Vagina (tissue), 2 donors: Measurements from ENCODE around the gene TSPYL1.

Experiments used
- CTCF ChIP-seq, 3 experiments: fragments of 450-650 bp in 2 of 3; fragments of 200-600 bp in 1 of 3; sonication (generic) in 1 of 3; IDR thresholded peaks; one replicate each; pipeline ENCODE4 v1.5.1; 2017 to 2019; ENCODE audit warnings: antibody characterized with exemption in 3 of 3, mild to moderate bottlenecking in 2 of 3, moderate library complexity in 2 of 3
- POLR2A ChIP-seq, 2 donors: fragments of 450-650 bp; IDR thresholded peaks; one replicate each; pipeline ENCODE4 v1.6.1; 2017; ENCODE audit warnings: antibody characterized with exemption in 2 of 2, mild to moderate bottlenecking in 2 of 2, moderate library complexity in 2 of 2
- POLR2AphosphoS5 ChIP-seq, 2 donors: sonication (generic); formaldehyde crosslinking; IDR thresholded peaks; one replicate each; pipeline ENCODE4 v1.9.0; 2017; ENCODE audit warnings: antibody characterized with exemption in 2 of 2, mild to moderate bottlenecking in 2 of 2, low read depth in 1 of 2; ENCODE audit not compliant: insufficient read depth in 1 of 2

GRCh38 chr6:116251568-116252384, 28.0 kb downstream of the TSPYL1 start:
- TF ChIP-seq POLR2A (IDR thresholded peaks at IDR 0.05) (no peak), CTCF (IDR thresholded peaks at IDR 0.05) (no peak), POLR2AphosphoS5 (IDR thresholded peaks at IDR 0.05; ENCODE audit: insufficient read depth in 1 of 2, low read depth in 1 of 2) (no peak)
